Measurements from ENCODE around the gene LHFPL2. TPM values are rescaled to one million over a fixed set of nuclear protein-coding genes. Genes with fewer than 3 reads are reported as not detected.
A peak's percentile ranks its signal among the peaks of the same experiment; 100 is the strongest.

LHFPL2 gene
- polyA plus RNA-seq, 3 donors, result 3.7 to 11.6 (median 7.3) TPM

DNA sequence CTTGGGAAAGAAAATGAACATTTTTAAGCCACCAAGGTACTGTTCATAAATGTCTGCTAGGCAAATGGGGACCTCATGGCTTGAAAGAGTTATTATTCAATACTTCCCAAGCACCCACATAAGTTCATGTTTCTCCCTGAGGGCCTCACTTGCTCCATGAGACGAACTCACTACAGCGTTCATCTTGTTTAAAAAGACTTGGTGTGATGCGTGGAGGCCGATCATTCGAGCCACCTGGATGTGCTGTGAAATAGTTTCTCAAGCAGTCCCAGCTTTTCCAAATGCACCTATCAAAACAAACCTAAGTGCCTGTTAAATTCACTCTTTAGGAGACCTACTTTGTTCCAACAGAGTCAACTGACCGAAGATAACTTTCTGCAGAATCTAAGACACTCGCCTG lies 103.2 kb downstream of the LHFPL2 start:
- Histone ChIP-seq H3K4me1 (ENCODE audit: control insufficient read depth in 1 of 2, insufficient read depth in 2 of 2, low read length in 2 of 2) (peaks cover 59 to 62% of the 10 kb centered on the region in 2 donors), H3K4me3 (replicated peaks in 1 of 3; ENCODE audit: low read depth in 2 of 3, low read length in 3 of 3) (no peak overlapping the region), H3K9ac (ENCODE audit: insufficient read depth, low read length, poor library complexity, severe bottlenecking) (no peak overlapping the region), H3K9me3 (replicated peaks in 1 of 2; ENCODE audit: control insufficient read depth in 1 of 2, insufficient read depth in 1 of 2, low read length in 2 of 2) (no peaks in the 10 kb centered on the region), H3K79me2 (ENCODE audit: insufficient read depth, low read length) (no peaks in the 10 kb centered on the region), H3K27ac (ENCODE audit: low read depth in 1 of 2, low read length in 2 of 2) (no peak overlapping the region), H2AFZ (ENCODE audit: insufficient read depth, low read depth, low read length, poor library complexity, severe bottlenecking) (no peak overlapping the region), H4K20me1 (ENCODE audit: insufficient read depth, low read length) (no peaks in the 10 kb centered on the region), H3K4me2 (replicated peaks; ENCODE audit: extremely low read depth, low read length, poor library complexity, severe bottlenecking) (no peak overlapping the region), H3K27me3 (ENCODE audit: control insufficient read depth in 2 of 2, insufficient read depth in 2 of 2, low read length in 2 of 2) (no peaks in the 10 kb centered on the region), H3K36me3 (replicated peaks in 1 of 2; ENCODE audit: control insufficient read depth in 1 of 2, insufficient read depth in 2 of 2, low read length in 2 of 2) (peaks cover 0 to 9% of the 10 kb centered on the region in 2 donors)
- DNase-seq, result no peak
- WGBS (ENCODE audit: insufficient coverage), result 100% methylated on average over 2 of the region's 7 CpGs
- Mint-ChIP-seq H3K36me3 (peaks cover 25 to 30% of the 10 kb centered on the region in 2 donors), H3K27ac (no peak overlapping the region), H3K9me3 (peaks cover 0 to 2% (median 0%) of the 10 kb centered on the region in 7 donors), H3K4me3 (no peak overlapping the region), H3K27me3 (ENCODE audit: low read depth in 3 of 3) (peaks cover 0 to 6% (median 4%) of the 10 kb centered on the region in 3 donors), H3K4me1 (peaks cover 70% of the 10 kb centered on the region)
- TF ChIP-seq, protein P1, sequence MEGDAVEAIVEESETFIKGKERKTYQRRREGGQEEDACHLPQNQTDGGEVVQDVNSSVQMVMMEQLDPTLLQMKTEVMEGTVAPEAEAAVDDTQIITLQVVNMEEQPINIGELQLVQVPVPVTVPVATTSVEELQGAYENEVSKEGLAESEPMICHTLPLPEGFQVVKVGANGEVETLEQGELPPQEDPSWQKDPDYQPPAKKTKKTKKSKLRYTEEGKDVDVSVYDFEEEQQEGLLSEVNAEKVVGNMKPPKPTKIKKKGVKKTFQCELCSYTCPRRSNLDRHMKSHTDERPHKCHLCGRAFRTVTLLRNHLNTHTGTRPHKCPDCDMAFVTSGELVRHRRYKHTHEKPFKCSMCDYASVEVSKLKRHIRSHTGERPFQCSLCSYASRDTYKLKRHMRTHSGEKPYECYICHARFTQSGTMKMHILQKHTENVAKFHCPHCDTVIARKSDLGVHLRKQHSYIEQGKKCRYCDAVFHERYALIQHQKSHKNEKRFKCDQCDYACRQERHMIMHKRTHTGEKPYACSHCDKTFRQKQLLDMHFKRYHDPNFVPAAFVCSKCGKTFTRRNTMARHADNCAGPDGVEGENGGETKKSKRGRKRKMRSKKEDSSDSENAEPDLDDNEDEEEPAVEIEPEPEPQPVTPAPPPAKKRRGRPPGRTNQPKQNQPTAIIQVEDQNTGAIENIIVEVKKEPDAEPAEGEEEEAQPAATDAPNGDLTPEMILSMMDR (IDR thresholded peaks at IDR 0.05), result no peak
- intact Hi-C loops (cut with micrococcal nuclease), result loop anchor here in 1 of 2 donors (5.0 kb wide), 1 partner anchor 42 kb away; no protein-coding TSS in a partner anchor

DNA sequence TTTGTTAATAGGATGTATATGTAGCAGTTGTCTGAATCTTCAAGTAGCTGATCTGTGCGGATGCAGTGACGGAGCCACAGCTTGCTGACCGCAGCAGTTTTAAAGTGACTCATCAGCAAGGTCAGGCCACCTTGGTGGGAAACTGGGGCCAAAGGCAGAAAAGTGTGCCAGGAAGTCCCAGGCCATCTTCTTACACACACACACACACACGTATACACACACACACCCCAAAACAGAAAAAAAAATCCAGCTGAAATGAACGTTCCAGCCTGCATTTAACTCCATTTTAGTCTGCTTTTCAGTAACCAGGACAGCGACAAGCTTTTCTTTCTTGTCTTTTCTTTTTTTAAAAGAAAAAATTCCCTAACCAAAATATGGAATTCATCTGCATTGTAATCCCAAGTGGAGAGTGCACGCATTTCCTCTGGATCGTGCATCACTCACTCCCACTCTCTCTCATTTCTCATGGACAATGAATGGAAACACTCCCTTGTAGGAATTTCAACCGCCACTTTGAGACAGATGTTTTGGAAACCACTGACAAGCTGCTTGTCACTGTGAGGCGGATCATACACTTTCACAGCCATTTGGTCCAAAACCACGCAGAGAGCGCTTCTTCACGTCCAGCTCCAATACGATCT lies 103.9 kb downstream of the LHFPL2 start:
- peaks cover 0 to 6% (median 4%) of the 10 kb centered on the region in 3 donors for H3K27me3 Mint-ChIP-seq (ENCODE audit: low read depth in 3 of 3)
- no peaks in the 10 kb centered on the region for H3K79me2 ChIP-seq (ENCODE audit: insufficient read depth, low read length)
- no peak for DNase-seq

More for the DNA sequence above, 103.9 kb downstream of the LHFPL2 start:
- intact Hi-C loops (cut with micrococcal nuclease), result loop anchor here in 1 of 2 donors (5.0 kb wide), 1 partner anchor 43 kb away; no protein-coding TSS in a partner anchor
- Mint-ChIP-seq H3K4me1 (peaks cover 71% of the 10 kb centered on the region), H3K36me3 (peaks cover 25 to 30% of the 10 kb centered on the region in 2 donors), H3K9me3 (peaks cover 0 to 2% (median 0%) of the 10 kb centered on the region in 7 donors), H3K27ac (peak overlapping the region in 1 of 7 donors; percentile 4), H3K4me3 (no peak overlapping the region)
- TF ChIP-seq, protein P1 (IDR thresholded peaks at IDR 0.05), result no peak
- no peak overlapping the region for H3K27ac ChIP-seq (ENCODE audit: low read depth in 1 of 2, low read length in 2 of 2)
- H3K36me3 ChIP-seq (replicated peaks in 1 of 2; ENCODE audit: control insufficient read depth in 1 of 2, insufficient read depth in 2 of 2, low read length in 2 of 2), result peaks cover 0 to 9% of the 10 kb centered on the region in 2 donors
- 98% methylated on average over 8 of the region's 14 CpGs for WGBS (ENCODE audit: insufficient coverage)
- H3K4me2 ChIP-seq (replicated peaks; ENCODE audit: extremely low read depth, low read length, poor library complexity, severe bottlenecking), result no peak overlapping the region
- no peaks in the 10 kb centered on the region for H3K27me3 ChIP-seq (ENCODE audit: control insufficient read depth in 2 of 2, insufficient read depth in 2 of 2, low read length in 2 of 2)
- H3K4me1 ChIP-seq (ENCODE audit: control insufficient read depth in 1 of 2, insufficient read depth in 2 of 2, low read length in 2 of 2), result peaks cover 61 to 63% of the 10 kb centered on the region in 2 donors
- no peaks in the 10 kb centered on the region for H4K20me1 ChIP-seq (ENCODE audit: insufficient read depth, low read length)
- H3K4me3 ChIP-seq (replicated peaks in 1 of 3; ENCODE audit: low read depth in 2 of 3, low read length in 3 of 3), result no peak overlapping the region
- no peak overlapping the region for H2AFZ ChIP-seq (ENCODE audit: insufficient read depth, low read depth, low read length, poor library complexity, severe bottlenecking)
- no peaks in the 10 kb centered on the region for H3K9me3 ChIP-seq (replicated peaks in 1 of 2; ENCODE audit: control insufficient read depth in 1 of 2, insufficient read depth in 1 of 2, low read length in 2 of 2)
- no peak overlapping the region for H3K9ac ChIP-seq (ENCODE audit: insufficient read depth, low read length, poor library complexity, severe bottlenecking)

All from CD14-positive monocyte (primary cell).